HG02938 (cell line): Measurements from ENCODE around the gene GMCL1.

ENCODE experiments used
- ATAC-seq: cut with Tn5 transposase; IDR thresholded peaks from one replicate; pipeline ENCODE4 v1.9.1; 2021; ENCODE audit warnings: mild to moderate bottlenecking, moderate library complexity; ENCODE audit not compliant: unreplicated experiment

The GMCL1 gene

GRCh38 chr2:69917852-69918251, 88.4 kb downstream of the GMCL1 start:
- ATAC-seq: no peak

GRCh38 chr2:69918401-69918800, 88.9 kb downstream of the GMCL1 start:
- no peak for ATAC-seq

- no peak for ATAC-seq
Measured at GRCh38 chr2:69923116-69923515, 93.7 kb downstream of the GMCL1 start.

- no peak for ATAC-seq
Measured at GRCh38 chr2:69926849-69927515, 97.5 kb downstream of the GMCL1 start.
